ENCODE results near the gene NXPE2.
"Not testable (repeated sequence)": the region's sequence is repeated elsewhere in the genome, so short reads cannot be mapped to it uniquely, and the experiment has no call there.

NXPE2 gene

DNA sequence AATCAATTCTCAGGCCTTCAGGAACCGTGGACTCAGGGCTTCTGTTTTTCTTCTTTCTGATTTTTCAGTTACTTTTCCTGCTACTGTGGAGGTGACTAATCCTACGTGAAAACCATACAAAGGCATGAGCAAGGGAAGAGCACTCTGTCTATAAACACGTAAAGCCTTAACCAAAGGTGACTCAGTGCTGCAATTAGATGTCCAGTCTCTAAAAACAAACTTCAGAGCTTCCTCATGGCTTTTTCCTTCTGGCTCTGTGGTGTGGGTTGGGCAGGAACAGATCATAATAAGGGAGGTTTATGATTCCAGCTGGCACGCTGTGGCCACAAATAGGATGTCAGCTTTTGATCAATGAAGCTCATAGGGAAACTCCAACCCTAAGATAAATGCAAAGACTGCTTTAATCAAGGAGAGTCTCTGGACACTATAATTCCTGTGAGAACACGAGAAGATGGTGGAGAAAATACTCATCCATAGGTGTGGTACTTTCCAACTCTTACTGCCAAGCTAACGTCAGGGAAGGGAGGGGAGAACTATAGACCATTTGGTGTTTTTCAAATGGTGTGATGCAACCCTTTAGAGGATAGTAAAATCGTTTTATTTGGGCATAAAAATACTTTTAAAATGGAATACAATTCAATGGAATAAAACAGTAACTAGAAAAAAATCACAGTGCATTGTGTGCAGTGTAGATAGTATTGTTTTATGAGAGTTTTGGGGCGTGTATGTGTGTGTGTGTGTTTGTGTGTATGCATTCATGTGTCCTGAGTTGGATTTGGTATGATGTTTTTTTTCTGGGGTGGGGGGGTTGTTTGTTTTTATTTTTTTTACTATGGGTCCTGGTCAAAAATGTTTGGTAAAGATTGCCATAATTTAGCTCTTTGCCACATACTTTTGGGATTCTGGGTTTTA lies at the start of gene NXPE2:
TSS of gene NXPE2 (plus strand) at position 403 of the 912 bp plus-strand sequence. CDS start at position 452, 49 bp downstream.
- no peak within 1 kb of the TSS for H3K4me3 ChIP-seq (ENCODE audit: low read depth, low read length)

GRCh38 chr11:114631445-114631965 lies 46.8 kb upstream of the NXPE2 start:
- not testable (repeated sequence) for H3K4me3 ChIP-seq (ENCODE audit: low read depth, low read length)

- H3K4me3 ChIP-seq (ENCODE audit: low read depth, low read length), result not testable (repeated sequence)
These were observed 38.9 kb upstream of the NXPE2 start for GRCh38 chr11:114639440-114639839.

GRCh38 chr11:114650661-114651060 lies 27.7 kb upstream of the NXPE2 start:
- no peak overlapping the region for H3K4me3 ChIP-seq (ENCODE audit: low read depth, low read length)

DNA sequence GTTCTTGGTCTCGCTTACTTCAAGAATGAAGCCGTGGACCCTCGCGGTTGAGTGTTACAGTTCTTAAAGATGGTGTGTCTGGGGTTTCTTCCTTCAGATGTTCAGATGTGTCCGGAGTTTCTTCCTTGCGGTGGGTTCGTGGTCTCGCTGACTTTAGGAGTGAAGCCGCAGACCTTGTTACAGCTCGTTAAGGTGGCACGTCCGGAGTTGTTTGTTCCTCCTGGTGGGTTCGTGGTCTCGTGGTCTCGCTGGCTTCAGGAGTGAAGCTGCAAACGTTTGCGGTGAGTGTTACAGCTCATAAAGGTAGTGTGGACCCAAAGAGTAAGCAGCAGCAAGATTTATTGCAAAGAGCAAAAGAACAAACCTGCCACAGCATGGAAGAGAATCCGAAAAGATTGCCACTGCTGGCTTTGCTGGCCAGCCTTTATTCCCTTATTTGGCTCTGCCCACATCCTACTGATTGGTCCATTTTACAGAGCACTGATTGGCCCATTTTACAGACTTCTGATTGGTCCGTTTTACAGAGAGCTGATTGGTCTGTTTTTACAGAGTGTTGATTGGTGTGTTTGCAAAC lies 27.1 kb upstream of the NXPE2 start:
- H3K4me3 ChIP-seq (ENCODE audit: low read depth, low read length), result no peak overlapping the region

DNA sequence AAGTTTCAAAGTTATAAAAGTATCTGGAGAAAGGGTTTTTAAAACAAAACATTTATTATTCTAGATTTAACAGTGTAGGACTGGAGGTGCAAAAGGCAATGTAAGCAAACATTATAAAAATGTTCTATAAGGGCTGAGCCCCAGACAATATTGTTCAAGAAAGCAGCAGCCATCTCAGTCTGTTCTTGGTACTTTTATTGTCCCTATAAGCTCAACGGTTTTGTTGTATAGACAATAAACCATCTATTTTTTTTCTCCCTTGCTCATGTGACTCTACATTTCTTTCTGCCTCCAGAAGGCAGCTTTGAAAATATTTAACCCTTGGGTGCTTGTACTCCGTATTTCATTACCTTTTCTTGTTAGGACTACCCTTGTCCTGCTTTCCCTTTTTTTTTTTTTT lies 25.2 kb upstream of the NXPE2 start:
- no peak overlapping the region for H3K4me3 ChIP-seq (ENCODE audit: low read depth, low read length)

DNA sequence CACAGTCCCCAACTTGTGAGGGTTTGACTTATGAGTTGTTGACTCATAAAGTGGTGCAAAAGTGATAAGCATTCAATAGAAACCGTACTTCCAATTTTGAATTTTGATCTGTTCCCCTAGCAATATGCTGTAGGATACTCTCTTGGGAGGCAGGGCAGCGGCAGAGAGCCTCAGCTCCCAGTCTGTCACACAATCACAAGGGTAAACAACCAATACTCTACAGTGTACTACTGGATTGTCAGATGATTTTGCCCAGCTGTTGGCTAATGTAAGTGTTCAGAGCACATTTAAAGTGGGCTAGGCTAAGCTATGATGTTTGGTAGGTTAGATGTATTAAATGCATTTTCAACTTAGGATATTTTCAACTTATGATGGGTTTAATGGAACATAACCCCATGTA lies 13.7 kb upstream of the NXPE2 start:
- H3K4me3 ChIP-seq (ENCODE audit: low read depth, low read length), result no peak overlapping the region

- H3K4me3 ChIP-seq (ENCODE audit: low read depth, low read length), result no peak overlapping the region
These were observed 11.6 kb upstream of the NXPE2 start for GRCh38 chr11:114666760-114667159.

GRCh38 chr11:114668109-114668508 lies 10.2 kb upstream of the NXPE2 start:
- H3K4me3 ChIP-seq (ENCODE audit: low read depth, low read length), result no peak overlapping the region

DNA sequence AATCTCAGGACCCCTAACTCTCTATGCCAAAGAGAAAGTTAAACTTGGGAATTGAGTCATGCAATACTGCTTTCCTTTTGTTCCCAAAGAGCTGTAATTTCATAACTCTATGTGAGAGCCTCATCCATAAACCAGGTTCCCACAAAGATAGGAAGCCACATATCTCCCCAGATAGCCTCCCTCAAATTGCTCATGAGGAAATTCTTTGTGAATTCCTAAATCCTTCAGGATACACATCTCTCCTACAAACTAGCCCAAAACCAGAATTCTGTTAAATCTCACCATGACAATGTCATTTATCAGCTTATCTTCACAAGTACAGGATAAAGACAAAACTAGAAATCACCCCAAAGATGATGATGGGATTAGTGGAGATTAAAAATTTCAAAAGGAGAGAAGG lies 4.7 kb upstream of the NXPE2 start:
- no peak overlapping the region for H3K4me3 ChIP-seq (ENCODE audit: low read depth, low read length)

DNA sequence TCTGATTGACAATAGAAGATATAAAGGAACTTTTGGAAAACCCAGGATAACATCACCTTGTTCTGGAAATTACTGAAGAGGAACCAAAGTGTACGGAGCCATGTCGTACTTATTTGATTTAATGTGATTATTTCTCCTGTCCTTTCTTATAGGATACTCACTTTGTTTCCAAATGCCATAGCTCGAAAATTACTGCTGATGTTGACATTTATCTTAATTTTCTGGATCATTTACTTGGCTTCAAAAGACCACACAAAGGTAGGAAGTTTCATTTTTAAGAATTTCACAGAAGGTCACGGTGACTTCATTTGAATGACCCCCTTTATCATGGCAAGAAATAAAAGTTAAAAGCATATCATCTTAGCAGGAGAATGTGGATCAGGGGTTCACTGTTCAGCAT lies 1.2 kb downstream of the NXPE2 start:
- no peak overlapping the region for H3K4me3 ChIP-seq (ENCODE audit: low read depth, low read length)

DNA sequence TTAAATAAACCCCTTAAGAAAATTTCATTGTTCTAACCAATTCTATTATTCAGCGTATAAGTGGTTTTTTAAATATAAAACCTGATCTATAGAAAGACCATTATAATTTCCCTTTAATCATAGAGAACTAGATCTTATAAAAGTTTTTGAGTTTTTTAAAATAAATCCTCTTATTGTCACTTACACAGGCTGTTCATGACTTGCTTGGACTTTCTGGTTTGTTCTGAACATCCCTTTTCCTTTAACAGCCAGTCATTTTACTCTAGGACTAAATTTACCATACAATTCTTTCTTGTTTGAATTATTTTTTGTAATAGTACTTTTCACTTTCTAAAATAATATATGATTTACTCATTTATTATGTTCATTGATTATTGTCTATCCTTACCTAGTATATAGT lies 4.7 kb downstream of the NXPE2 start:
- no peak overlapping the region for H3K4me3 ChIP-seq (ENCODE audit: low read depth, low read length)

DNA sequence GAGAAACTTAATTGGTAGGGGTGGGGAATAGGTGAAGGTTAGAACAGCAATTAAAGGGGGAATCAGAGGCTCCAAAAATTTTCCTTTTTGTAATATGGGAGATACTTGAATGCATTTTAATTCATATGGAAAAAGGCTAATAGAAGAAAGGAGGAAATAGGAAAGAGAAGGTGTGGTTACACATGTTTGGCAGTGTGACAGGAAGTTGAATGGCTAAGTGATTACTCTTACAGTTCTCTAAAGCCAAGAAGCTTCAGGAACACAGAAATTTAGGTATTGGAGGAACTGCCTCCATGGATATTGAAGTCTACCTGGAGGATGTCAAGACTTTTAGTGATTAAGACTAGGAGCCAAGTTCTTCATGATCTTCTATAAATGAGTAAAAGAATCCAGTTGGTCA lies 6.3 kb downstream of the NXPE2 start:
- H3K4me3 ChIP-seq (ENCODE audit: low read depth, low read length), result no peak overlapping the region

- no peak overlapping the region for H3K4me3 ChIP-seq (ENCODE audit: low read depth, low read length)
These were observed 6.8 kb downstream of the NXPE2 start for GRCh38 chr11:114685097-114685496.

DNA sequence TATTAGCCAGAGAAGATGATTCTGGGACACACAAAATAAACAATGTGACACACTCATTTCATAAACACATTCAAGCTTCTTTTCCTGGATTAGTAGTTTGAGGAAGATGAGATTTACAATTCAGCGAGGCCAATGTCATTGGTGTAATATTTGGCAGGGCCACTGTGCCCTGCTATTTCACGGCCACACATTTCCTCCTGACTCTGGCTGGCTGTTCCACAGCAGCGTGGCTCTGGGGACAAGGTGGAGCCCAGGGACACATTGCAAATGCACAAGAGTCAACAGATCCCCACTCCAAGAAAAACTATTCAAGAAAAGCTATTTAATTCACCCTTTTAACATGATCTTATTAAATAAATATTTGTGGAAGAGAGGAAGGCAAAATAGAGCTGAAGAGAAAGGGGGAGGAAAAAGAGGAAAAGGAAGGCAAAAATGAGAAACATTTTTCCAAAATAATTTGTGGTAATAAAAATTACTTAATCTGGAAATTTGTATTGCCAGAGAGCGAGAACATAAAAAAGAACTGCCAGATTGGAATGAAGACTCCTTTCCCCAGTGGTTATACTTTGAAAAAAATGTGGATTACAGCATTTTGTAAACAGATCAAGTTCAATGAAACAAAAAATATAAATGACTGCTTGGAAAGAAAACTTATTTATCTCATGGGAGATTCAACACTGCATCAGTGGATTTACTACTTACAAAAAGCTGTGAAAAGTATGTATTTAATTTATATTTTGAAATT lies 27.1 kb downstream of the NXPE2 start:
- H3K4me3 ChIP-seq (ENCODE audit: low read depth, low read length), result no peak overlapping the region

DNA sequence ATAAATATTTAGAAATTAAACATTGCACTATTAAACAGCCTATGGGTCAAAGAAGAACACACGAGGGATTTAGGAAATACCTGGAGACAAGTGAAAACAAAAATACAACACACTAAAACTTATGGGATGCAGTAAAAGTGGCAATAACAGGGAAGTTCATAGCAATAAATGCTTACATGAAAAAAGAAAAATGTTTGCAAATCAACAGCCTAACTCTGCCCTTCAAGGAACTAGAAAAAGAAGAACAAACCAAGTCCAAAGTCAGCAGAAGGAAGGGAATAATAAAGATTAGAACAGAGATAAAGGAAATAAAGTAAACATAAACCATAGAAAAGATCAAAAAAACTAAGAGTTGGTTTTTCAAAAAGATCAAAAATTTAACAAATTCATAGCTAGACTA lies 31.6 kb downstream of the NXPE2 start:
- no peak overlapping the region for H3K4me3 ChIP-seq (ENCODE audit: low read depth, low read length)

DNA sequence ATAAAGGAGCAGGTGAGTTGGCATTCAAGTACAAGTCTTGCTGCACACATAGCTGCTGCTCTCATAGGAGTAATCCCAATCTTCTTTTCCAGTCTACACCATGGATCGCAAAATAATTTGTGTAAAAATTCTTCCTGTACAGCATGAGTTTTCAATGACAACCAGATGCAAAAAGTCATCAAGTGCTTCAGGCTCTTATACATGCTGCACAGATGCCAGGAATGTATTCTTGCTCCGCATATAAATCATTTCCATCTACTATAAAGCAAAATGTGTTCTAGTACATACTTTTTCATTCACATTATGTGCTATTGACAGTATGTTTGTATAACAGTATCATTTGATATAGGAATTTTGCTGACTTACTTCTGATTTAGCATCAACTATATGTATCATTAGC lies 35.4 kb downstream of the NXPE2 start:
- no peak overlapping the region for H3K4me3 ChIP-seq (ENCODE audit: low read depth, low read length)

GRCh38 chr11:114719562-114719961 lies 41.2 kb downstream of the NXPE2 start:
- H3K4me3 ChIP-seq (ENCODE audit: low read depth, low read length), result no peak overlapping the region

- H3K4me3 ChIP-seq (ENCODE audit: low read depth, low read length), result no peak overlapping the region
These were observed 46.7 kb downstream of the NXPE2 start for GRCh38 chr11:114724916-114725524.

- H3K4me3 ChIP-seq (ENCODE audit: low read depth, low read length), result no peak overlapping the region
These were observed 47.3 kb downstream of the NXPE2 start for GRCh38 chr11:114725623-114726022.

GRCh38 chr11:114736806-114737205 lies 58.5 kb downstream of the NXPE2 start:
- no peak overlapping the region for H3K4me3 ChIP-seq (ENCODE audit: low read depth, low read length)
